Small intestine (tissue), 16 donors: ENCODE measurements around the gene NDUFV1. TPM values are rescaled to one million over a fixed set of nuclear protein-coding genes. Genes with fewer than 3 reads are reported as not detected.
"Not testable (repeated sequence)": the region's sequence is repeated elsewhere in the genome, so short reads cannot be mapped to it uniquely, and the experiment has no call there.

Experiments
- DNase-seq, 2 donors: peaks; one replicate each; pipeline versions ENCODE4 v3.0.0 to v3.0.0-alpha.2; 2013
- FAIRE-seq: peaks from 2 replicates; lab custom pipeline; 2012; peaks lifted over from hg19 to GRCh38; lab: Jason Lieb, UNC
- H3K27ac ChIP-seq, 3 donors: one replicate each; pipeline ENCODE4 v1.5.1; 2013; ENCODE audit warnings: low read length in 2 of 3, mild to moderate bottlenecking in 2 of 3, control low read depth in 1 of 3, inconsistent platforms in 1 of 3, low read depth in 1 of 3, moderate library complexity in 1 of 3
- H3K27me3 ChIP-seq, 3 donors: one replicate each; pipeline ENCODE4 v1.6.1; 2013; ENCODE audit warnings: low read length in 3 of 3, inconsistent platforms in 1 of 3; ENCODE audit not compliant: control insufficient read depth in 3 of 3, insufficient read depth in 3 of 3
- H3K36me3 ChIP-seq, 3 donors: one replicate each; pipeline ENCODE4 v1.6.1; 2013; ENCODE audit warnings: low read length in 3 of 3, inconsistent platforms in 1 of 3, low read depth in 1 of 3, mild to moderate bottlenecking in 1 of 3, moderate library complexity in 1 of 3; ENCODE audit not compliant: control insufficient read depth in 3 of 3, insufficient read depth in 2 of 3
- H3K4me1 ChIP-seq, 3 donors: one replicate each; pipeline ENCODE4 v1.6.1; 2013; ENCODE audit warnings: low read length in 2 of 3, inconsistent platforms in 1 of 3, low read depth in 1 of 3, mild to moderate bottlenecking in 1 of 3, moderate library complexity in 1 of 3; ENCODE audit not compliant: control insufficient read depth in 3 of 3, insufficient read depth in 2 of 3
- H3K4me3 ChIP-seq, 3 donors: one replicate each; pipeline ENCODE4 v1.5.1; 2013; ENCODE audit warnings: low read length in 3 of 3, control low read depth in 1 of 3, inconsistent platforms in 1 of 3, low read depth in 1 of 3, mild to moderate bottlenecking in 1 of 3, moderate library complexity in 1 of 3
- H3K9me3 ChIP-seq, 2 donors: one replicate each; pipeline ENCODE4 v1.6.1; 2013; ENCODE audit warnings: low read depth in 1 of 2, low read length in 1 of 2; ENCODE audit not compliant: control insufficient read depth in 2 of 2, insufficient read depth in 1 of 2
- WGBS, 3 donors: extraction: QIAGEN DNeasy Blood & Tissue Kit; methylation state at CpG; one replicate each; pipeline ENCODE4 v1.1.7; 2013; 5-methylcytosine and 5-hydroxymethylcytosine counted together
- long read RNA-seq, 10 donors: transcript quantifications; one replicate each; lab custom pipeline, GENCODE V29; 2026
- polyA plus RNA-seq, 4 donors: library from polyadenylated mRNA; stranded (reverse) in 3 of 4; unstranded in 1 of 4; fragments of 200-250 nt in 3 of 4; fragments of 120-200 nt in 1 of 4; gene quantifications; one replicate each; pipeline versions ENCODE4 v1.2.1 to v1.2.3, GENCODE V29; 2013
- donor health status: healthy with polysubstance abuse.
- donor health status: control.
- donor health status: control.
- donor health status: Bipolar disorder and iron deficiency.
- donor health status: healthy.

The NDUFV1 gene
- 100 to 1,000 TPM; 170 to 361 (median 249) TPM for polyA plus RNA-seq
- long read RNA-seq, donor 1, transcript NDUFV1-220 (3 exons, 736 nt), result minor isoform, 5 of 195 reads
- long read RNA-seq, donor 1, transcript NDUFV1-210 (3 exons, 594 nt), result minor isoform, 5 of 195 reads
- long read RNA-seq, donor 1, transcript NDUFV1-201 (10 exons, 1,596 nt), result major isoform, 78 of 195 reads
- long read RNA-seq, donor 1, transcript NDUFV1-228 (2 exons, 573 nt), result minor isoform, 8 of 195 reads
- long read RNA-seq, donor 1, partial matches to known transcripts, result 88 of 195 reads
- long read RNA-seq, donor 1, other reads (novel, unspliced or antisense), result 8 of 195 reads
- long read RNA-seq, donor 2, transcript NDUFV1-201 (10 exons, 1,596 nt), result major isoform, 16 of 42 reads
- long read RNA-seq, donor 2, partial matches to known transcripts, result 17 of 42 reads
- long read RNA-seq, donor 2, other reads (novel, unspliced or antisense), result 0 of 42 reads
- long read RNA-seq, donor 3, transcript NDUFV1-210 (3 exons, 594 nt), result minor isoform, 5 of 119 reads
- long read RNA-seq, donor 3, transcript NDUFV1-228 (2 exons, 573 nt), result minor isoform, 11 of 119 reads
- long read RNA-seq, donor 3, transcript NDUFV1-201 (10 exons, 1,596 nt), result major isoform, 18 of 119 reads
- long read RNA-seq, donor 3, partial matches to known transcripts, result 79 of 119 reads
- long read RNA-seq, donor 3, other reads (novel, unspliced or antisense), result 0 of 119 reads
- long read RNA-seq, donor 4, partial matches to known transcripts, result 0 of 2 reads
- long read RNA-seq, donor 4, other reads (novel, unspliced or antisense), result 0 of 2 reads
- long read RNA-seq, donor 5, transcript NDUFV1-201 (10 exons, 1,596 nt), result major isoform, 5 of 56 reads
- long read RNA-seq, donor 5, partial matches to known transcripts, result 46 of 56 reads
- long read RNA-seq, donor 5, other reads (novel, unspliced or antisense), result 0 of 56 reads
- long read RNA-seq, donor 6, transcript NDUFV1-201 (10 exons, 1,596 nt), result major isoform, 32 of 103 reads
- long read RNA-seq, donor 6, partial matches to known transcripts, result 62 of 103 reads
- long read RNA-seq, donor 6, other reads (novel, unspliced or antisense), result 0 of 103 reads
- long read RNA-seq, donor 7, result 0 reads
- long read RNA-seq, donor 8, partial matches to known transcripts, result 0 of 2 reads
- long read RNA-seq, donor 8, other reads (novel, unspliced or antisense), result 0 of 2 reads
- long read RNA-seq, donor 9, transcript NDUFV1-201 (10 exons, 1,596 nt), result major isoform, 6 of 19 reads
- long read RNA-seq, donor 9, partial matches to known transcripts, result 12 of 19 reads
- long read RNA-seq, donor 9, other reads (novel, unspliced or antisense), result 0 of 19 reads
- long read RNA-seq, donor 10, transcript NDUFV1-201 (10 exons, 1,596 nt), result major isoform, 21 of 53 reads
- long read RNA-seq, donor 10, partial matches to known transcripts, result 25 of 53 reads
- long read RNA-seq, donor 10, other reads (novel, unspliced or antisense), result 0 of 53 reads

DNA sequence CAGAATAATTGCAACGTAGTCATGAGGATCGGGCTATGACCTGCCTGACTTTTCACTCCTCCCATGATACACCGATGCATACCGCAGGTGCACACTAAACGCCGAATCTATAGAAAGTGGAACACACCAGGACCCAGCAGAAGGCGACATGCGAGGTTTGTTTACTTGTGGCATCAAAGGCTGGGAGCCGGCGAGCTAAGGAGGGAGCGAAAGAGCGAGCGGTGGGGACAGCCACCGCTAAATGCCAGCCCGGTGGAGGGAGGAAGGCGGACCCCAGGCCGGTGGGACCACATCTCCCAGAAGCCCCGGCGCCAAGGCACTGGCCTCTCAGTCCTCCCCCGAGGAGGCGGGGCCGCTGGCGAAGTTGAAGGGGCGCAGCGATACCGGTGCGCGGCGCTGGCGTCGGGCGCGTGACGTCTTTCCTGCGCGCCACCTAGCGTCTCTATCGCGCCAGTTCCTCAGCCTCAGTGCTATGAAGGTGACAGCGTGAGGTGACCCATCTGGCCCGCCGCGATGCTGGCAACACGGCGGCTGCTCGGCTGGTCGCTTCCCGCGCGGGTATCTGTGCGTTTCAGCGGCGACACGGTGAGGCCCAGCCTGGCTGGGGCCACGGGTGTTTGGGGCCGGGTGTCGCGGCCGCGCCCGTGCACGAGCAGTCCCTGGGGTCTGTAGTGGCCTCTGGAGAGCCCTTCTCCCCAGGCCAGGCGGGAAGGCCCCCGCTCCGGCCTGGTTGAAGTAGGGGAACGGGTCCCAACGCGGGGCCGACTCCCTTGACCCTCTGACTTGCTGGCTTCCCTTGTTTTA lies at the start of gene NDUFV1:
Gene NDUFV1 (plus strand): TSS at position 445 of the 804 bp plus-strand sequence. CDS start 69 bp downstream, at position 514.
- 0 to 1% (median 1%) methylated on average over 65 to 69 of the region's 69 CpGs for WGBS, 3 donors
- Histone ChIP-seq H3K4me1 (peaks cover 0 to 8% (median 0%) of the 10 kb centered on the region in 3 donors), H3K27ac (peak within 1 kb of the TSS; percentile 16 to 91 (median 76)), H3K36me3 (peaks cover 0 to 31% (median 11%) of the 10 kb centered on the region in 3 donors), H3K9me3 (peaks cover 0 to 6% of the 10 kb centered on the region in 2 donors), H3K4me3 (peak within 1 kb of the TSS; percentile 78 to 95 (median 95)), H3K27me3 (no peaks in the 10 kb centered on the region)
- DNase-seq, result peak; percentile 97 to 99
- FAIRE-seq, result no peak

- H3K4me1 ChIP-seq, result peaks cover 0 to 38% (median 2%) of the 10 kb centered on the region in 3 donors
- DNase-seq (peak; percentile 79 to 86), FAIRE-seq (no peak)
- no peaks in the 10 kb centered on the region for H3K27me3 ChIP-seq
- 15 to 46% (median 29%) methylated on average over 19 of the region's 19 CpGs for WGBS, 3 donors
- peak overlapping the region; percentile 62 to 92 (median 76) for H3K27ac ChIP-seq
- no peaks in the 10 kb centered on the region for H3K36me3 ChIP-seq
- H3K9me3 ChIP-seq, result no peaks in the 10 kb centered on the region
- peak overlapping the region in 1 of 3 donors; percentile 12 for H3K4me3 ChIP-seq
These were observed 48.5 kb upstream of the NDUFV1 start for GRCh38 chr11:67558084-67558772.

GRCh38 chr11:67561971-67562619 lies 44.6 kb upstream of the NDUFV1 start:
- no peak overlapping the region for H3K4me3 ChIP-seq
- peak overlapping the region in 1 of 3 donors; percentile 39 for H3K27ac ChIP-seq
- no peaks in the 10 kb centered on the region for H3K9me3 ChIP-seq
- H3K4me1 ChIP-seq, result peaks cover 0 to 49% (median 2%) of the 10 kb centered on the region in 3 donors
- WGBS, 3 donors, result 46 to 61% (median 53%) methylated on average over 10 of the region's 10 CpGs
- DNase-seq, result no peak
- no peak for FAIRE-seq
- H3K36me3 ChIP-seq, result no peaks in the 10 kb centered on the region
- H3K27me3 ChIP-seq, result no peaks in the 10 kb centered on the region

GRCh38 chr11:67562963-67563704 lies 43.6 kb upstream of the NDUFV1 start:
- H3K27me3 ChIP-seq, result no peaks in the 10 kb centered on the region
- FAIRE-seq (no peak), DNase-seq (peak in 1 of 2 donors; percentile 42)
- WGBS, 3 donors, result 72 to 87% (median 75%) methylated on average over 10 of the region's 10 CpGs
- no peaks in the 10 kb centered on the region for H3K9me3 ChIP-seq
- no peaks in the 10 kb centered on the region for H3K36me3 ChIP-seq
- H3K4me1 ChIP-seq, result peaks cover 0 to 48% (median 2%) of the 10 kb centered on the region in 3 donors
- H3K27ac ChIP-seq, result peak overlapping the region in 1 of 3 donors; percentile 81
- no peak overlapping the region for H3K4me3 ChIP-seq

- 14 to 57% (median 28%) methylated on average over 11 of the region's 11 CpGs for WGBS, 3 donors
These were observed 43.0 kb upstream of the NDUFV1 start for GRCh38 chr11:67563705-67564114.

DNA sequence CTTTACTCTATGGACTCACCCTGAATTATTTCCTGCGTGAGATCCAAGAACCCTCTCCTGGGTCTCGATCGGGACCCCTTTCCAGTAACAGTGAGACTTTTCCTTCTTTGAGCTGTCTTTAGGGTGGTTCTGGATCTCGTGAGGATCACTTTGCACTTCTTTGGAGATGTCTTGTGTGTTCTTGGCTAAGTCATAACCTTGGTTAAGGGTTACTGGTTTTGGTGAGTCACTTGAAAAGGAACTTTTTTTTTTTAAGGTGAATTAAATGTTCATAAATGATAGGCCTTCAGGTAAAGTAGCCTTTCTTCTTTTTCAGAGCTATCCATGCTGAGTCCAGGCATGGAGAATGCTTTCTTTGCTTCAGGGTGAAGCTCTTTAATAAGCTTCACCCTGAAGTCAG lies 42.5 kb upstream of the NDUFV1 start:
- H3K27ac ChIP-seq, result peak overlapping the region in 2 of 3 donors; percentile 18 to 63
- FAIRE-seq (no peak), DNase-seq (no peak)
- H3K4me3 ChIP-seq, result no peak overlapping the region
- no peaks in the 10 kb centered on the region for H3K27me3 ChIP-seq
- H3K4me1 ChIP-seq, result peaks cover 0 to 37% (median 2%) of the 10 kb centered on the region in 3 donors
- no peaks in the 10 kb centered on the region for H3K9me3 ChIP-seq
- 53 to 85% (median 70%) methylated on average over 4 of the region's 4 CpGs for WGBS, 3 donors
- H3K36me3 ChIP-seq, result no peaks in the 10 kb centered on the region

More at GRCh38 chr11:67563705-67564114, 43.0 kb upstream of the NDUFV1 start:
- Histone ChIP-seq H3K27ac (peak overlapping the region in 2 of 3 donors; percentile 18 to 81), H3K4me1 (peaks cover 0 to 42% (median 2%) of the 10 kb centered on the region in 3 donors)
- not testable (repeated sequence) for H3K4me3 ChIP-seq, H3K9me3 ChIP-seq, FAIRE-seq, H3K36me3 ChIP-seq, H3K27me3 ChIP-seq
- DNase-seq, result peak; percentile 91 to 94
